Neural progenitor cell (in vitro differentiated cells): ENCODE results near the gene ABCG8.

Experiments
- CTCF ChIP-seq: fragments of 200-600 bp; sonication (generic); IDR thresholded peaks from 2 replicates; pipeline ENCODE4 v1.5.1; 2017; ENCODE audit warnings: antibody characterized with exemption, mild to moderate bottlenecking
- EZH2phosphoT487 ChIP-seq: fragments of 200-600 bp; sonication (generic); IDR thresholded peaks from 2 replicates; pipeline ENCODE4 v1.6.1; 2017; ENCODE audit warnings: antibody characterized with exemption

GRCh38 chr2:43832457-43832856 lies 6.3 kb upstream of the ABCG8 start:
- no peak for TF ChIP-seq CTCF
- no peak for TF ChIP-seq EZH2phosphoT487
